Measurements from ENCODE around the gene HDAC8. TPM values are rescaled to one million over a fixed set of nuclear protein-coding genes. Genes with fewer than 3 reads are reported as not detected.
A peak's percentile ranks its signal among the peaks of the same experiment; 100 is the strongest.

The HDAC8 gene
- total RNA-seq, 1 experiment from 2014 or later: 33.5 TPM

- DNase-seq (ENCODE audit: low read depth, low spot score): no peak
- H3K36me3 ChIP-seq (ENCODE audit: control insufficient read depth, insufficient read depth, low read length): no peaks in the 10 kb centered on the region
- H3K4me3 ChIP-seq (ENCODE audit: low read depth in 2 of 2, low read length in 2 of 2): no peak overlapping the region
- no peaks in the 10 kb centered on the region; the same call in 1 of the 2 replicates for H3K4me1 ChIP-seq (ENCODE audit: control insufficient read depth, insufficient read depth, low read length)
- ChIA-PET POLR2A (interaction anchor here (0.5 kb wide), 1 partner anchor 188 kb away, joined by 3 read pairs; no protein-coding TSS in a partner anchor), CTCF (no interaction called here)
- H3K27me3 ChIP-seq (ENCODE audit: control insufficient read depth, insufficient read depth, low read length): no peaks in the 10 kb centered on the region
- peak; percentile 56; the same call in 1 of the 2 replicates for ATAC-seq
- no peak overlapping the region for H3K27ac ChIP-seq (ENCODE audit: low read length)
- intact Hi-C loops (cut with micrococcal nuclease; ENCODE audit: unreplicated experiment) (no loop called here), in situ Hi-C loops (cut with HindIII; ENCODE audit: low pct_unique_long_range_greater_than_20kb, low sequenced_read_pairs) (no loop called here)
- BruUV-seq (replicated peaks): no TSS peak
- TF ChIP-seq TCF7L2 (IDR thresholded peaks at IDR 0.05; ENCODE audit: low read depth, low read length) (peak; percentile 43; the same call in 1 of the 2 replicates), SIN3A (IDR thresholded peaks at IDR 0.05; ENCODE audit: borderline replicate concordance, insufficient read depth, low read depth, low read length) (no peak)
- H3K9me3 ChIP-seq (ENCODE audit: control insufficient read depth, insufficient read depth, low read depth, low read length): no peaks in the 10 kb centered on the region
Measured at GRCh38 chrX:72381439-72382201, 191.0 kb downstream of the HDAC8 start.

- Histone ChIP-seq H3K9me3 (ENCODE audit: control insufficient read depth, insufficient read depth, low read depth, low read length) (no peaks in the 10 kb centered on the region), H3K4me1 (ENCODE audit: control insufficient read depth, insufficient read depth, low read length) (no peaks in the 10 kb centered on the region), H3K36me3 (ENCODE audit: control insufficient read depth, insufficient read depth, low read length) (no peaks in the 10 kb centered on the region), H3K4me3 (ENCODE audit: low read depth in 2 of 2, low read length in 2 of 2) (no peak overlapping the region), H3K27me3 (ENCODE audit: control insufficient read depth, insufficient read depth, low read length) (no peaks in the 10 kb centered on the region), H3K27ac (ENCODE audit: low read length) (no peak overlapping the region)
- ATAC-seq: no peak
- BruUV-seq (replicated peaks): no TSS peak
- DNase-seq (ENCODE audit: low read depth, low spot score): no peak
- CTCF ChIA-PET: no interaction called here
- POLR2A ChIA-PET: no interaction called here
- no peak for TF ChIP-seq CTCF (IDR thresholded peaks at IDR 0.05)
- no peak for TF ChIP-seq POLR2AphosphoS5 (IDR thresholded peaks at IDR 0.05; ENCODE audit: low read depth, low read length)
- no peak for TF ChIP-seq SIN3A (IDR thresholded peaks at IDR 0.05; ENCODE audit: borderline replicate concordance, insufficient read depth, low read depth, low read length)
- no peak for TF ChIP-seq REST (IDR thresholded peaks at IDR 0.05; ENCODE audit: insufficient read depth in 1 of 2, low read depth in 2 of 2, low read length in 1 of 2)
- TF ChIP-seq TCF7L2 (IDR thresholded peaks at IDR 0.05; ENCODE audit: low read depth, low read length): no peak
- in situ Hi-C loops (cut with HindIII; ENCODE audit: low pct_unique_long_range_greater_than_20kb, low sequenced_read_pairs): no loop called here
- intact Hi-C loops (cut with micrococcal nuclease; ENCODE audit: unreplicated experiment): no loop called here
Measured at GRCh38 chrX:72376124-72376523, 196.5 kb downstream of the HDAC8 start.

- in situ Hi-C loops (cut with HindIII; ENCODE audit: low pct_unique_long_range_greater_than_20kb, low sequenced_read_pairs) (no loop called here), intact Hi-C loops (cut with micrococcal nuclease; ENCODE audit: unreplicated experiment) (no loop called here)
- no peak for DNase-seq (ENCODE audit: low read depth, low spot score)
- H3K9me3 ChIP-seq (ENCODE audit: control insufficient read depth, insufficient read depth, low read depth, low read length): no peaks in the 10 kb centered on the region
- no peaks in the 10 kb centered on the region for H3K36me3 ChIP-seq (ENCODE audit: control insufficient read depth, insufficient read depth, low read length)
- ChIA-PET POLR2A (no interaction called here), CTCF (no interaction called here)
- no peak for ATAC-seq
- BruUV-seq (replicated peaks): no TSS peak
- H3K27me3 ChIP-seq (ENCODE audit: control insufficient read depth, insufficient read depth, low read length): no peaks in the 10 kb centered on the region
- TF ChIP-seq CTCF (IDR thresholded peaks at IDR 0.05) (no peak), POLR2AphosphoS5 (IDR thresholded peaks at IDR 0.05; ENCODE audit: low read depth, low read length) (no peak), REST (IDR thresholded peaks at IDR 0.05; ENCODE audit: insufficient read depth in 1 of 2, low read depth in 2 of 2, low read length in 1 of 2) (no peak), TCF7L2 (IDR thresholded peaks at IDR 0.05; ENCODE audit: low read depth, low read length) (no peak), SIN3A (IDR thresholded peaks at IDR 0.05; ENCODE audit: borderline replicate concordance, insufficient read depth, low read depth, low read length) (no peak)
- H3K4me1 ChIP-seq (ENCODE audit: control insufficient read depth, insufficient read depth, low read length): no peaks in the 10 kb centered on the region
- no peak overlapping the region for H3K4me3 ChIP-seq (ENCODE audit: low read depth in 2 of 2, low read length in 2 of 2)
- no peak overlapping the region for H3K27ac ChIP-seq (ENCODE audit: low read length)
Measured at GRCh38 chrX:72373136-72373535, 199.5 kb downstream of the HDAC8 start.
